Fibroblast of mammary gland (primary cell): Measurements from ENCODE around the gene C9orf78.

Experiments used
- DNase-seq: peaks from one replicate; pipeline ENCODE4 v3.0.0-alpha.2; 2010; ENCODE audit warnings: low read depth
- H3K4me3 ChIP-seq: 2 replicates; pipeline ENCODE4 v1.5.1; 2011; ENCODE audit warnings: low read depth, mild to moderate bottlenecking, low read length, moderate library complexity; ENCODE audit not compliant: control insufficient read depth
- TF ChIP-seq, protein P1 (sequence below): conservative IDR thresholded peaks from 2 replicates; pipeline ENCODE4 v1.5.1; 2011; ENCODE audit warnings: low read depth, low read length, inconsistent platforms; ENCODE audit not compliant: control insufficient read depth, insufficient read depth

The C9orf78 gene, protein sequence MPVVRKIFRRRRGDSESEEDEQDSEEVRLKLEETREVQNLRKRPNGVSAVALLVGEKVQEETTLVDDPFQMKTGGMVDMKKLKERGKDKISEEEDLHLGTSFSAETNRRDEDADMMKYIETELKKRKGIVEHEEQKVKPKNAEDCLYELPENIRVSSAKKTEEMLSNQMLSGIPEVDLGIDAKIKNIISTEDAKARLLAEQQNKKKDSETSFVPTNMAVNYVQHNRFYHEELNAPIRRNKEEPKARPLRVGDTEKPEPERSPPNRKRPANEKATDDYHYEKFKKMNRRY

GRCh38 chr9:129835128-129835859, at the start of gene C9orf78, which contains the start of gene USP20:
Gene C9orf78 (minus strand): TSS chr9:129835275. CDS start chr9:129835221, 54 bp downstream.
Gene USP20 (plus strand): TSS chr9:129835458. CDS start chr9:129852556, 17,098 bp downstream.
- DNase-seq, result peak; percentile 88
- peak within 1 kb of the TSS; percentile 96 for H3K4me3 ChIP-seq
- TF ChIP-seq, protein P1, sequence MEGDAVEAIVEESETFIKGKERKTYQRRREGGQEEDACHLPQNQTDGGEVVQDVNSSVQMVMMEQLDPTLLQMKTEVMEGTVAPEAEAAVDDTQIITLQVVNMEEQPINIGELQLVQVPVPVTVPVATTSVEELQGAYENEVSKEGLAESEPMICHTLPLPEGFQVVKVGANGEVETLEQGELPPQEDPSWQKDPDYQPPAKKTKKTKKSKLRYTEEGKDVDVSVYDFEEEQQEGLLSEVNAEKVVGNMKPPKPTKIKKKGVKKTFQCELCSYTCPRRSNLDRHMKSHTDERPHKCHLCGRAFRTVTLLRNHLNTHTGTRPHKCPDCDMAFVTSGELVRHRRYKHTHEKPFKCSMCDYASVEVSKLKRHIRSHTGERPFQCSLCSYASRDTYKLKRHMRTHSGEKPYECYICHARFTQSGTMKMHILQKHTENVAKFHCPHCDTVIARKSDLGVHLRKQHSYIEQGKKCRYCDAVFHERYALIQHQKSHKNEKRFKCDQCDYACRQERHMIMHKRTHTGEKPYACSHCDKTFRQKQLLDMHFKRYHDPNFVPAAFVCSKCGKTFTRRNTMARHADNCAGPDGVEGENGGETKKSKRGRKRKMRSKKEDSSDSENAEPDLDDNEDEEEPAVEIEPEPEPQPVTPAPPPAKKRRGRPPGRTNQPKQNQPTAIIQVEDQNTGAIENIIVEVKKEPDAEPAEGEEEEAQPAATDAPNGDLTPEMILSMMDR, result no peak

- TF ChIP-seq, protein P1, result no peak
- H3K4me3 ChIP-seq, result peak overlapping the region; percentile 32
- DNase-seq, result peak; percentile 67
These were observed 49.3 kb upstream of the C9orf78 start for GRCh38 chr9:129884220-129885017.

DNA sequence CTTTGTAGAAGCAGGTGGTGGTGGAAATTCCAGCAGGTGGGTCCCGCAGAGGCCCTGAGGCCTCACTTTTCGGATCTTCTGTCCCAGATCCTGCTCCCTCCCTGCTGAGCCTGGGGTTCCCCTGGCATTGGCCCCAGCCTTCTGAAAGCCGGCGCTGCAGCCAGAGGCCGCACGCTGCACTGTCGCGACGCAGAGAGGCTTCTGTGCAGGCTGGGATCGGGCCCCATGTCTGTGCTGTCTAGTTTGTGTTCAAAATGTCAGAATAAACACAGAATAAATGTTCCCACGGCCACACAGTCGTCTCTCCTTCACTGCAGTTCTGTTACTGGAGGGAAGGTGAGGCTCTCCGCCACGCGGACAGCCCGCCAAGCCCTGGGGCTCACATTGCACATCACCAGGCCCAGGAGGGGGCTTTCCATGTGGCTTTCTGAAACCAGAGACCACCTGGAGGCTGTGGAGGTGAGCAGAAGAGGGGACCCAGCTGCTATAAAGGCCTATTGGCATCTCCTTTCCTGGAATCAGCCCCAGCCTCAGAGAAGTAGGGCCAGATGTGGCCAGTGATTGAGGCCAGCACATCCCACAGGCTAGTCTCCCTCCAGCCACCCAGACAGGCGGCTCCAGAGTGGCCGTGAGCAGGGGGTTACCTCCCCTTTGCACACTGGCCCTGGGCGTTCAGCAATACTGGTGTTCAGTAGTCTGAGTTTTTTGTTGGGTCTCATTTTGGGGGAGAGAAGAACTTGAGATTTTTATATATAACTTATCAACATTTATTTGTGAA, 46.7 kb upstream of the C9orf78 start:
- DNase-seq, result no peak
- TF ChIP-seq, protein P1, result no peak
- no peak overlapping the region for H3K4me3 ChIP-seq

DNA sequence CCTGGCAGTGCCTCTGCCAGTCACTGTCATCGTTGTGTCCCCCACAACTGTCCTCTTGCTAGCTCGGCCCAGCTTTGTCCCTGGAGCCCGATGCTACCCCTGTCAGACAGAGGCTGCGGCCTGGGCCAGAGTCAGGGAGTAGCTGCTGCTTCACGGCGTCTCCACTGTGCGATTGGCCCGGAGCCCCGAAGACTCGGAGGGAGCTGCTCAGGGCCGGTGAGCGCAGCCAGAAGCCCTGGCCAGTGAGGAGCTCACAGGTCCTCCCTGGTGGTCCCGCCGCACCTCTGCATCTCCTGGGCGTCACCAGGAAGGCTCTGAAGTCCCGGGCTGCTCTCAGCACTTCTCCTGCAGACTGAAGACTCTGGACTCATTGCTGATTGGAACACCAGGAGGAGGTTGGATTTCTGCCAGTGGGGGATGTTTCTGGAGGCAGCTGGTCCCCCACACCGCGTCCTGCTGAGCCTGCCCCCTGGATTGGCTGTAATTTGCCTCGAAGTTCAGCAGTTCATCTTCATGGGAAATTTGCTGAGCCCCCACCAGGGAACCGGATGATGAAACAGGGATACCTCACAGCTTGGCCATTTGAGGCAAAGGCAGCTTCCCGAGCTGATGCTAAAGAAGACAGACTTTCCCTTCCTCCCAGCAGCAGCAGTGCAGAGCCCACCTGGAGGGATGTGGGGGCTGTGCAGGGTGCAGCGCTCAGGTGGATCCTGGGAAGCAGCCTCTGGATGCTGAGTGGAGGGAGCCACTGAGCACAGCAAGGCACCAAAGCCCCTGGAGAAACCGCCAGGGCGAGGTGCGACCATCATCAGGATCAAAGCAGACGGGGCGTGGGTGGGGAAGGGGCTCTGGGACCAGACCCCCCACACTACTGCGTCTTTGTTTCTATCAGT, 45.8 kb upstream of the C9orf78 start:
- no peak for DNase-seq
- H3K4me3 ChIP-seq, result no peak overlapping the region
- TF ChIP-seq, protein P1, result no peak

DNA sequence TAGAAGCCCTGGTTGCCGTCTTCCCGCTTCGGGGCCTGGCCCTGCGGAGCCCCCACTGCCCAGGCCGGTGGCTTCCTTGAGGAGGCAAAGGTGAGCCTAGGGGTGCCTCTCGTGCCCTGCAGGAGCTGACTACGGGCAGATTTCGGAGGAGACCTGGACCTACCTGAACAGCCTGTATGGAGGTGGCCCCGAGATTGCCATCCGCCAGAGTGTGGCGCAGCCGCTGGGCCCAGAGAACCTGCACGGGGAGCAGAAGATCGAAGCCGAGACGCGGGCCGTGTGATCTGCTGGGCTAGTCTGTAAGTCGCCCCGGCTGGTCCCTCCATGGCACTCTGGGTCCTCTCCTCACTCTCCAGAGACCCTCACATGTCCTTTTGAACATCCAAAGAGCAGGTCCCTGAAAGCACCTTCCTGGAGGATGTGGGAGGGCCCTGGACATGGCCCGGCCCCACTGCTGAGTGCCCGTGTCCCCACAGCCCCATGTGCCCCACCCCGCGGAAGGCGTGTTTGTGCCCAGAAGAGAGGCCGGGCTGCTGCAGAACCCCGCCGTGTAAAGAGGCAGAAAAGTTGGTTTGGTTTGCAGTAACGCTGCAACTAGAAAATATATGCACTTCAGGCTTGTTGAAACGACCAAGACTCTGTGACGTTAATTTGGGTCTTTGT, 45.0 kb upstream of the C9orf78 start:
- H3K4me3 ChIP-seq, result no peak overlapping the region
- TF ChIP-seq, protein P1, result no peak
- DNase-seq, result no peak
